Measurements from ENCODE around the gene BYSL. TPM values are rescaled to one million over a fixed set of nuclear protein-coding genes. Genes with fewer than 3 reads are reported as not detected.

The BYSL gene
- total and polyA plus RNA-seq, 9 of the 15 experiments (the other 6 are each of a cell fraction or from before 2014, with no cell fraction given): 22.2 to 92.3 (median 53.4) TPM

GRCh38 chr6:41966961-41967311, 45.6 kb downstream of the BYSL start (continued):
- TF ChIP-seq SMARCB1 (IDR thresholded peaks at IDR 0.05; ENCODE audit: insufficient read length, low read depth) (no peak), ZNF407 (IDR thresholded peaks at IDR 0.05; ENCODE audit: low read depth) (no peak), KHSRP (IDR thresholded peaks at IDR 0.05) (no peak), SMC3 (conservative IDR thresholded peaks at IDR 0.05; ENCODE audit: insufficient read depth, low read depth, low read length) (no peak), NFE2L1 (tag; IDR thresholded peaks at IDR 0.05; ENCODE audit: borderline replicate concordance, low read depth) (peak; percentile 84), KLF10 (CRISPR knock-in tag; IDR thresholded peaks at IDR 0.05) (no peak), KLF1 (tag; IDR thresholded peaks at IDR 0.05) (no peak), HINFP (tag; conservative IDR thresholded peaks at IDR 0.05; ENCODE audit: low read depth) (no peak), PCBP2 (IDR thresholded peaks at IDR 0.05; ENCODE audit: low read depth, low read length, poor library complexity, severe bottlenecking) (no peak), ZNF707 (CRISPR knock-in tag; conservative IDR thresholded peaks at IDR 0.05) (no peak)
- TF ChIP-seq, protein P1, sequence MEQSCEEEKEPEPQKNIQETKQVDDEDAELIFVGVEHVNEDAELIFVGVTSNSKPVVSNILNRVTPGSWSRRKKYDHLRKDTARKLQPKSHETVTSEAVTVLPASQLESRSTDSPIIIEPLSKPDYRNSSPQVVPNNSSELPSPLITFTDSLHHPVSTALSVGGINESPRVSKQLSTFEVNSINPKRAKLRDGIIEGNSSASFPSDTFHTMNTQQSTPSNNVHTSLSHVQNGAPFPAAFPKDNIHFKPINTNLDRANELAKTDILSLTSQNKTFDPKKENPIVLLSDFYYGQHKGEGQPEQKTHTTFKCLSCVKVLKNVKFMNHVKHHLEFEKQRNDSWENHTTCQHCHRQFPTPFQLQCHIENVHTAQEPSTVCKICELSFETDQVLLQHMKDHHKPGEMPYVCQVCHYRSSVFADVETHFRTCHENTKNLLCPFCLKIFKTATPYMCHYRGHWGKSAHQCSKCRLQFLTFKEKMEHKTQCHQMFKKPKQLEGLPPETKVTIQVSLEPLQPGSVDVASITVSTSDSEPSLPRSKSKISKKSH (CRISPR knock-in tag; IDR thresholded peaks at IDR 0.05): no peak
- TF ChIP-seq, protein P2, sequence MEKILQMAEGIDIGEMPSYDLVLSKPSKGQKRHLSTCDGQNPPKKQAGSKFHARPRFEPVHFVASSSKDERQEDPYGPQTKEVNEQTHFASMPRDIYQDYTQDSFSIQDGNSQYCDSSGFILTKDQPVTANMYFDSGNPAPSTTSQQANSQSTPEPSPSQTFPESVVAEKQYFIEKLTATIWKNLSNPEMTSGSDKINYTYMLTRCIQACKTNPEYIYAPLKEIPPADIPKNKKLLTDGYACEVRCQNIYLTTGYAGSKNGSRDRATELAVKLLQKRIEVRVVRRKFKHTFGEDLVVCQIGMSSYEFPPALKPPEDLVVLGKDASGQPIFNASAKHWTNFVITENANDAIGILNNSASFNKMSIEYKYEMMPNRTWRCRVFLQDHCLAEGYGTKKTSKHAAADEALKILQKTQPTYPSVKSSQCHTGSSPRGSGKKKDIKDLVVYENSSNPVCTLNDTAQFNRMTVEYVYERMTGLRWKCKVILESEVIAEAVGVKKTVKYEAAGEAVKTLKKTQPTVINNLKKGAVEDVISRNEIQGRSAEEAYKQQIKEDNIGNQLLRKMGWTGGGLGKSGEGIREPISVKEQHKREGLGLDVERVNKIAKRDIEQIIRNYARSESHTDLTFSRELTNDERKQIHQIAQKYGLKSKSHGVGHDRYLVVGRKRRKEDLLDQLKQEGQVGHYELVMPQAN (IDR thresholded peaks at IDR 0.05; ENCODE audit: borderline replicate concordance): no peak
- TF ChIP-seq, protein P3, sequence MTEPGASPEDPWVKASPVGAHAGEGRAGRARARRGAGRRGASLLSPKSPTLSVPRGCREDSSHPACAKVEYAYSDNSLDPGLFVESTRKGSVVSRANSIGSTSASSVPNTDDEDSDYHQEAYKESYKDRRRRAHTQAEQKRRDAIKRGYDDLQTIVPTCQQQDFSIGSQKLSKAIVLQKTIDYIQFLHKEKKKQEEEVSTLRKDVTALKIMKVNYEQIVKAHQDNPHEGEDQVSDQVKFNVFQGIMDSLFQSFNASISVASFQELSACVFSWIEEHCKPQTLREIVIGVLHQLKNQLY (CRISPR knock-in tag; conservative IDR thresholded peaks at IDR 0.05): no peak
